Measurements from ENCODE around the gene RHBDL1.

- TF ChIP-seq EZH2 (IDR thresholded peaks at IDR 0.05; ENCODE audit: low read depth, unreplicated experiment) (peak; percentile 42), CTCF (conservative IDR thresholded peaks at IDR 0.05; ENCODE audit: low read depth in 2 of 2) (no peak)
These were observed 31.0 kb downstream of the RHBDL1 start for GRCh38 chr16:706189-707061.
